HepG2 (cell line): ENCODE data around the gene MYH10. TPM values are rescaled to one million over a fixed set of nuclear protein-coding genes. Genes with fewer than 3 reads are reported as not detected.

Experiments
- ATAC-seq: fragments of 200-7000 bp; cut with Tn5 transposase; 3 replicates; pipeline ENCODE4 v1.9.1; 2020; ENCODE audit warnings: mild to moderate bottlenecking, moderate library complexity
- BruUV-seq: library from RNA; stranded (reverse); fragments of 400-500 nt; replicated peaks from 2 replicates; lab custom pipeline; 2021; lab: Mats Ljungman, UMichigan
- CTCF ChIA-PET: fragments of 300-600 bp; formaldehyde crosslinking; extraction: SDS; loops from one replicate; lab custom pipeline; 2021; ENCODE audit warnings: low total read pairs, inconsistent platforms, low intra/inter-chr PET ratio; lab: Yijun Ruan, JAX
- POLR2A ChIA-PET: fragments of 350-600 bp; sonication (Branson Sonifier 250); formaldehyde crosslinking; loops from one replicate; lab custom pipeline; 2020; ENCODE audit warnings: antibody characterized with exemption, inconsistent platforms; lab: Yijun Ruan, JAX
- DNase-seq: peaks from one replicate; pipeline ENCODE4 v3.0.0-alpha.2; 2015; ENCODE audit warnings: low spot score
- FAIRE-seq: peaks from 3 replicates; lab custom pipeline; 2011; peaks lifted over from hg19 to GRCh38; lab: Jason Lieb, UNC
- H2AFZ ChIP-seq: one replicate; pipeline ENCODE4 v1.6.1; 2011; ENCODE audit warnings: low read length, inconsistent platforms
- H3K27ac ChIP-seq: fragments of 300-600 bp; 3 replicates; pipeline ENCODE4 v1.8.0; 2011; ENCODE audit warnings: mixed run types, mild to moderate bottlenecking, mixed read lengths, low read length, inconsistent platforms; ENCODE audit not compliant: insufficient read depth; ENCODE audit errors: extremely low read length
- H3K27me3 ChIP-seq, 2 experiments: fragments of 200-600 bp in 1 of 2; 2 replicates in 1 of 2; 3 replicates in 1 of 2; pipeline versions ENCODE4 v1.6.0 to v1.8.0; 2011; ENCODE audit warnings: low read length in 2 of 2, mild to moderate bottlenecking in 2 of 2, moderate library complexity in 2 of 2, inconsistent platforms in 1 of 2; ENCODE audit not compliant: insufficient read depth in 2 of 2, control insufficient read depth in 1 of 2
- H3K36me3 ChIP-seq, 2 experiments: fragments of 200-600 bp in 1 of 2; replicated peaks in 1 of 2; 2 replicates in 1 of 2; 3 replicates in 1 of 2; pipeline versions ENCODE4 v1.5.1 to v1.8.0; 2011; ENCODE audit warnings: low read length in 2 of 2, inconsistent platforms in 1 of 2; ENCODE audit not compliant: insufficient read depth in 2 of 2, control insufficient read depth in 1 of 2
- H3K4me1 ChIP-seq: 2 replicates; pipeline ENCODE4 v1.5.1; 2012; ENCODE audit warnings: low read length, inconsistent platforms; ENCODE audit not compliant: insufficient read depth
- H3K4me2 ChIP-seq: 2 replicates; pipeline ENCODE4 v1.6.0; 2011; ENCODE audit warnings: low read depth, low read length, inconsistent platforms
- H3K4me3 ChIP-seq, 3 experiments: fragments of 200-600 bp in 1 of 3; sonication (generic), shearing (Covaris generic) in 1 of 3; replicated peaks in 1 of 3; 2 replicates each; pipeline ENCODE4 v1.5.1; 2011 to 2016; ENCODE audit warnings: low read length in 3 of 3, inconsistent platforms in 2 of 3, low read depth in 2 of 3, mild to moderate bottlenecking in 2 of 3, control low read depth in 1 of 3, mixed read lengths in 1 of 3; ENCODE audit not compliant: insufficient read depth in 1 of 3
- H3K79me2 ChIP-seq: one replicate; pipeline ENCODE4 v1.6.1; 2011; ENCODE audit warnings: low read length, inconsistent platforms; ENCODE audit not compliant: insufficient read depth
- H3K9ac ChIP-seq: 2 replicates; pipeline ENCODE4 v1.6.0; 2011; ENCODE audit warnings: mild to moderate bottlenecking, low read depth, low read length, inconsistent platforms; ENCODE audit not compliant: insufficient read depth
- H3K9me3 ChIP-seq: 2 replicates; pipeline ENCODE4 v1.5.1; 2012; ENCODE audit warnings: mild to moderate bottlenecking, low read length
- H4K20me1 ChIP-seq: 2 replicates; pipeline ENCODE4 v1.6.0; 2011; ENCODE audit warnings: inconsistent platforms, mild to moderate bottlenecking, low read length, moderate library complexity; ENCODE audit not compliant: insufficient read depth
- ARHGAP35 ChIP-seq: sonication (generic); formaldehyde crosslinking; IDR thresholded peaks from 2 replicates; pipeline ENCODE4 v1.9.0; 2022; ENCODE audit warnings: mild to moderate bottlenecking, inconsistent platforms, moderate library complexity, missing genetic modification reagents, borderline replicate concordance
- DNMT3B ChIP-seq: conservative IDR thresholded peaks from 2 replicates; pipeline ENCODE4 v1.6.1; 2016; ENCODE audit warnings: missing biosample characterization, control low read depth
- FOSL2 ChIP-seq: sonication (generic); formaldehyde crosslinking; IDR thresholded peaks from 2 replicates; pipeline ENCODE4 v1.4.0; 2020; ENCODE audit warnings: missing genetic modification reagents
- GATAD2A ChIP-seq: IDR thresholded peaks from 2 replicates; pipeline ENCODE4 v1.6.1; 2016
- HNRNPL ChIP-seq: fragments of 200-400 bp; formaldehyde crosslinking; IDR thresholded peaks from 2 replicates; pipeline ENCODE4 v1.6.1; 2017; ENCODE audit warnings: mild to moderate bottlenecking, low read depth, low read length
- KDM5B ChIP-seq: sonication (generic); formaldehyde crosslinking; IDR thresholded peaks from 2 replicates; pipeline ENCODE4 v1.4.0; 2020; ENCODE audit warnings: missing genetic modification reagents, mild to moderate bottlenecking, borderline replicate concordance
- MZF1 ChIP-seq: sonication (generic); formaldehyde crosslinking; IDR thresholded peaks from 2 replicates; pipeline ENCODE4 v1.8.1; 2023; ENCODE audit warnings: mild to moderate bottlenecking, missing genetic modification reagents, borderline replicate concordance
- POLR2G ChIP-seq: fragments of 200-400 bp; formaldehyde crosslinking; IDR thresholded peaks from 2 replicates; pipeline ENCODE4 v1.6.1; 2018; ENCODE audit warnings: mild to moderate bottlenecking, low read depth, low read length, moderate library complexity
- SRSF9 ChIP-seq: fragments of 200-400 bp; formaldehyde crosslinking; IDR thresholded peaks from 2 replicates; pipeline ENCODE4 v1.6.1; 2018; ENCODE audit warnings: borderline replicate concordance, mild to moderate bottlenecking, low read depth, low read length; ENCODE audit not compliant: insufficient read depth, poor library complexity, severe bottlenecking
- SYNCRIP ChIP-seq: fragments of 200-400 bp; formaldehyde crosslinking; IDR thresholded peaks from 2 replicates; pipeline ENCODE4 v1.6.1; 2018; ENCODE audit warnings: mild to moderate bottlenecking, low read depth, low read length; ENCODE audit not compliant: insufficient read depth
- TAF1 ChIP-seq: sonication (generic); formaldehyde crosslinking; IDR thresholded peaks from 2 replicates; pipeline ENCODE4 v1.4.0; 2020; ENCODE audit warnings: missing genetic modification reagents
- ZNF329 ChIP-seq: sonication (generic); formaldehyde crosslinking; IDR thresholded peaks from 2 replicates; pipeline ENCODE4 v1.9.0; 2021; ENCODE audit warnings: low read depth, mild to moderate bottlenecking, missing genetic modification reagents
- ZNF331 ChIP-seq: sonication (generic); formaldehyde crosslinking; IDR thresholded peaks from 2 replicates; pipeline ENCODE4 v1.4.0; 2020; ENCODE audit warnings: missing genetic modification reagents
- ZNF605 ChIP-seq: sonication (generic); formaldehyde crosslinking; IDR thresholded peaks from 2 replicates; pipeline ENCODE4 v1.8.0; 2022; ENCODE audit warnings: mild to moderate bottlenecking, missing genetic modification reagents
- ZNF607 ChIP-seq: sonication (generic); formaldehyde crosslinking; IDR thresholded peaks from 2 replicates; pipeline ENCODE4 v1.5.1; 2020; ENCODE audit warnings: missing genetic modification reagents, mild to moderate bottlenecking, borderline replicate concordance
- ZNF615 ChIP-seq: sonication (generic); formaldehyde crosslinking; IDR thresholded peaks from 2 replicates; pipeline ENCODE4 v1.5.0; 2020; ENCODE audit warnings: mild to moderate bottlenecking, missing genetic modification reagents, borderline replicate concordance
- WGBS: methylation state at CpG from one replicate; pipeline ENCODE4 v1.1.6; 2017; ENCODE audit warnings: low lambda C conversion rate; 5-methylcytosine and 5-hydroxymethylcytosine counted together
- in situ Hi-C: cut with HindIII; loops from 2 replicates; pipeline ENCODE4 v1.10.0; 2017; ENCODE audit warnings: low pct_unique_long_range_greater_than_20kb; ENCODE audit not compliant: extremely low pct_ligation_motif_present
- intact Hi-C: fragments of 100-400 bp; cut with micrococcal nuclease; formaldehyde crosslinking; loops from one replicate; pipeline ENCODE4 v1.10.0; 2022; ENCODE audit not compliant: unreplicated experiment
- polyA plus RNA-seq, 8 experiments: library from polyadenylated mRNA; depleted of rRNA in 3 of 8; stranded (reverse) in 7 of 8; unstranded in 1 of 8; fragments of >200 nt; fragmentation: Illumina TruSeq in 4 of 8; extraction: Trizol in 4 of 8; gene quantifications; 2 replicates each; pipeline versions ENCODE4 v1.2.1 to v1.2.3, GENCODE V29; 2011 to 2016; ENCODE audit warnings: low read depth in 4 of 8, missing spikeins in 1 of 8, mixed read lengths in 1 of 8; ENCODE audit not compliant: insufficient read depth in 1 of 8
- total RNA-seq, 5 experiments: library from RNA; depleted of rRNA; stranded (reverse); fragments of >200 nt; fragmentation: Illumina TruSeq; extraction: Trizol; gene quantifications; 2 replicates each; pipeline ENCODE4 v1.2.3, GENCODE V29; 2016; ENCODE audit warnings: low read depth in 1 of 5
- TF ChIP-seq, protein P1 (sequence below): IDR thresholded peaks from 2 replicates; pipeline ENCODE4 v1.6.1; 2016; ENCODE audit warnings: mild to moderate bottlenecking
- TF ChIP-seq, protein P2 (sequence below): IDR thresholded peaks from 2 replicates; pipeline ENCODE4 v1.6.1; 2016; ENCODE audit warnings: low read depth, missing genetic modification reagents, missing compliant biosample characterization

MYH10 gene
- total and polyA plus RNA-seq, 2 of the 13 experiments (the other 11 are each of a cell fraction or from before 2014, with no cell fraction given) = 43.4 to 68.6 TPM

DNA sequence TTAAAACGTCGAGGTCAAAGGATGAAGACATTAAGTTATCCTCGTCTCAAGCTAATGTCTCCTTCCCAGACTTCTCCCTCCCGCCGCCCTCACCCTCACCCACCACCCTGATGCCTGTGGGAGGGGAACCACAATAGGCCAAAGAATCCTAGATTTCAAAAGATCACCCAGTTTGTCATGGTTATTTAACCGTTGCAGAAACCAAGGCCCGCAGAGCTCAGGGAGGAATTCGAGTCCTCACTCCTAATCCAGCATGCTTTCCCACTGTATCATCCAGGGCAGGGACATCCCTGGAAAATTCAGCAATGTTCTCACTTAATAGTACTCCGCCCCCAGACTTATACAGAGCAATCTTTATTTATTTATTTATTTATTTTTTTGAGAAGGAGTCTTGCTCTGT, 41.8 kb upstream of the MYH10 start (continued):
- no peak for TF ChIP-seq ARHGAP35 (CRISPR knock-in tag)
- TF ChIP-seq GATAD2A (CRISPR knock-in tag) = no peak
- no peak for TF ChIP-seq ZNF331 (CRISPR knock-in tag)
- TF ChIP-seq HNRNPL = no peak
- TF ChIP-seq MZF1 (CRISPR knock-in tag) = no peak
- TF ChIP-seq ZNF605 (CRISPR knock-in tag) = no peak
- TF ChIP-seq SRSF9 = no peak
- no peak for TF ChIP-seq POLR2G
- TF ChIP-seq KDM5B (CRISPR knock-in tag) = no peak
- no peak for TF ChIP-seq DNMT3B (CRISPR knock-in tag)
- no peak for TF ChIP-seq FOSL2 (CRISPR knock-in tag)
- TF ChIP-seq, protein P1, sequence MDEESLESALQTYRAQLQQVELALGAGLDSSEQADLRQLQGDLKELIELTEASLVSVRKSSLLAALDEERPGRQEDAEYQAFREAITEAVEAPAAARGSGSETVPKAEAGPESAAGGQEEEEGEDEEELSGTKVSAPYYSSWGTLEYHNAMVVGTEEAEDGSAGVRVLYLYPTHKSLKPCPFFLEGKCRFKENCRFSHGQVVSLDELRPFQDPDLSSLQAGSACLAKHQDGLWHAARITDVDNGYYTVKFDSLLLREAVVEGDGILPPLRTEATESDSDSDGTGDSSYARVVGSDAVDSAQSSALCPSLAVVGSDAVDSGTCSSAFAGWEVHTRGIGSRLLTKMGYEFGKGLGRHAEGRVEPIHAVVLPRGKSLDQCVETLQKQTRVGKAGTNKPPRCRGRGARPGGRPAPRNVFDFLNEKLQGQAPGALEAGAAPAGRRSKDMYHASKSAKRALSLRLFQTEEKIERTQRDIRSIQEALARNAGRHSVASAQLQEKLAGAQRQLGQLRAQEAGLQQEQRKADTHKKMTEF (CRISPR knock-in tag) = no peak

DNA sequence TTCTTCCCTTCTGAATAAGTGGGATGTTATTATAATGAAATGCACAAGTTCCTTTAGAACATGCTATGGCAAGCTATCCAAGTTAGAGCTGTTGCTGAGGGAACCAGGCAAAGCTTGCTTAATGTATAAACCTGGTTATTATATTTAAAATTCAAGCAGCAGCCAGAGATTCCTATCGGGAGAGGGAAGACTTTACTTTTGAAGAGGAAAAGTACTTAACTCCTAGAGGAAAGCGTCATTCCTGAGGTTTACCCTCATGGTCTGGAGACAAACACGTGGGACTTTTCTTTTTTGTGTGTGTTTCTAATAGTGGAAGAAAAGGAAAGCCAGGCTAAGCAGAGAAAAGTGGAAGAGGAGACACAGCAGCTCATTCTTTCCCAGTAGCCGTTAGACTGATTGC, 39.9 kb upstream of the MYH10 start:
- no TSS peak for BruUV-seq
- H3K79me2 ChIP-seq = no peaks in the 10 kb centered on the region
- POLR2A ChIA-PET = no interaction called here
- no peaks in the 10 kb centered on the region for H4K20me1 ChIP-seq
- WGBS = 27% methylated on average over 4 of the region's 4 CpGs
- CTCF ChIA-PET = no interaction called here
- H3K27ac ChIP-seq = no peak overlapping the region
- DNase-seq = no peak
- H2AFZ ChIP-seq = no peak overlapping the region
- H3K9ac ChIP-seq = no peak overlapping the region
- no peaks in the 10 kb centered on the region for H3K36me3 ChIP-seq
- peaks cover 0 to 13% of the 10 kb centered on the region in 2 experiments; a peak in 2 of 5 replicates for H3K27me3 ChIP-seq
- ATAC-seq = no peak
- no peak for FAIRE-seq
- H3K4me1 ChIP-seq = no peaks in the 10 kb centered on the region
- H3K4me2 ChIP-seq = no peak overlapping the region
- no peaks in the 10 kb centered on the region for H3K9me3 ChIP-seq
- no peak overlapping the region for H3K4me3 ChIP-seq
- in situ Hi-C loops = no loop called here
- intact Hi-C loops = no loop called here
- TF ChIP-seq, protein P2, sequence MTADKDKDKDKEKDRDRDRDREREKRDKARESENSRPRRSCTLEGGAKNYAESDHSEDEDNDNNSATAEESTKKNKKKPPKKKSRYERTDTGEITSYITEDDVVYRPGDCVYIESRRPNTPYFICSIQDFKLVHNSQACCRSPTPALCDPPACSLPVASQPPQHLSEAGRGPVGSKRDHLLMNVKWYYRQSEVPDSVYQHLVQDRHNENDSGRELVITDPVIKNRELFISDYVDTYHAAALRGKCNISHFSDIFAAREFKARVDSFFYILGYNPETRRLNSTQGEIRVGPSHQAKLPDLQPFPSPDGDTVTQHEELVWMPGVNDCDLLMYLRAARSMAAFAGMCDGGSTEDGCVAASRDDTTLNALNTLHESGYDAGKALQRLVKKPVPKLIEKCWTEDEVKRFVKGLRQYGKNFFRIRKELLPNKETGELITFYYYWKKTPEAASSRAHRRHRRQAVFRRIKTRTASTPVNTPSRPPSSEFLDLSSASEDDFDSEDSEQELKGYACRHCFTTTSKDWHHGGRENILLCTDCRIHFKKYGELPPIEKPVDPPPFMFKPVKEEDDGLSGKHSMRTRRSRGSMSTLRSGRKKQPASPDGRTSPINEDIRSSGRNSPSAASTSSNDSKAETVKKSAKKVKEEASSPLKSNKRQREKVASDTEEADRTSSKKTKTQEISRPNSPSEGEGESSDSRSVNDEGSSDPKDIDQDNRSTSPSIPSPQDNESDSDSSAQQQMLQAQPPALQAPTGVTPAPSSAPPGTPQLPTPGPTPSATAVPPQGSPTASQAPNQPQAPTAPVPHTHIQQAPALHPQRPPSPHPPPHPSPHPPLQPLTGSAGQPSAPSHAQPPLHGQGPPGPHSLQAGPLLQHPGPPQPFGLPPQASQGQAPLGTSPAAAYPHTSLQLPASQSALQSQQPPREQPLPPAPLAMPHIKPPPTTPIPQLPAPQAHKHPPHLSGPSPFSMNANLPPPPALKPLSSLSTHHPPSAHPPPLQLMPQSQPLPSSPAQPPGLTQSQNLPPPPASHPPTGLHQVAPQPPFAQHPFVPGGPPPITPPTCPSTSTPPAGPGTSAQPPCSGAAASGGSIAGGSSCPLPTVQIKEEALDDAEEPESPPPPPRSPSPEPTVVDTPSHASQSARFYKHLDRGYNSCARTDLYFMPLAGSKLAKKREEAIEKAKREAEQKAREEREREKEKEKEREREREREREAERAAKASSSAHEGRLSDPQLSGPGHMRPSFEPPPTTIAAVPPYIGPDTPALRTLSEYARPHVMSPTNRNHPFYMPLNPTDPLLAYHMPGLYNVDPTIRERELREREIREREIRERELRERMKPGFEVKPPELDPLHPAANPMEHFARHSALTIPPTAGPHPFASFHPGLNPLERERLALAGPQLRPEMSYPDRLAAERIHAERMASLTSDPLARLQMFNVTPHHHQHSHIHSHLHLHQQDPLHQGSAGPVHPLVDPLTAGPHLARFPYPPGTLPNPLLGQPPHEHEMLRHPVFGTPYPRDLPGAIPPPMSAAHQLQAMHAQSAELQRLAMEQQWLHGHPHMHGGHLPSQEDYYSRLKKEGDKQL = no peak
- TF ChIP-seq ZNF329 (CRISPR knock-in tag) = no peak
- TF ChIP-seq SYNCRIP = no peak
- no peak for TF ChIP-seq ZNF607 (CRISPR knock-in tag)
- TF ChIP-seq ZNF615 (CRISPR knock-in tag) = no peak
- no peak for TF ChIP-seq TAF1
